HG03457 (cell line): ENCODE results near the gene OPTN.

Source experiments
- ATAC-seq: cut with Tn5 transposase; IDR thresholded peaks from one replicate; pipeline ENCODE4 v1.9.1; 2021; ENCODE audit warnings: moderate number of reproducible peaks; ENCODE audit not compliant: unreplicated experiment

The OPTN gene

DNA sequence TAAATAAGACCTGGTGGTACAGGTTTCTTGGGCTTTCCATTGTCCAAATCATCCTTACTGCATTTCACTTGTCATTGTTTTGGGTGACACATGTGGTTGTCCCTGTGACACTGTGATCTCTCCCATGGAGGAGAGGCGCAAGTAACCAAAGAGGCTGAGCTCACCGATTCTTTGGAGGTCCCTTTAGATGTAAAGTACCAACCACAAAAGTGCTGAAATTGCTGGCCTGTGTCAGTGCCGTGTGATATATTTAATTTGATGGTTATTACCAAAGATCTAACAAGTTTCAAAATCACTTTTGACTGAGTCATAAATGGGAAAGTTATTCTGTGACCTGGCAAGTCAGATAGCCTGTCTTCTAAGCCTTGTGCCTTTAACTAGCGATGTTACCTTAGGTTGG, 80.8 kb downstream of the OPTN start:
- no peak for ATAC-seq

DNA sequence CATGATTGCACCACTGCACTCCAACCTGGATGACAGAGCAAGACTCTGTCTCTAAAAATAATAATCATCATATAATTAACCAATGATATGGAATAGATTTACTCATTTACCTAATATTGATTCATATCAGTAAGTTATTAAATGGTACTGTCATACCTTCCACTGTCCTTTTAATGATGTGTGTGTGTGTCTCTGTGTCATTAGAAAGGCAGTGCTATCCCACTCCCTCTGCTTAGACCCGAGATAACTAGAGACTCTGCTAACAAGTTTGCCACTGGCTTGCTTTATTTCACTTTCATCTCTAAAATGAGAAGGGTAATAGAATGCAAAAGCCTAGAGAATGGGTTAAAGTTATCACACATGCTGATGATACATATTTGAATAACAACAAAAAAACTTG, 82.5 kb downstream of the OPTN start:
- ATAC-seq, result no peak

DNA sequence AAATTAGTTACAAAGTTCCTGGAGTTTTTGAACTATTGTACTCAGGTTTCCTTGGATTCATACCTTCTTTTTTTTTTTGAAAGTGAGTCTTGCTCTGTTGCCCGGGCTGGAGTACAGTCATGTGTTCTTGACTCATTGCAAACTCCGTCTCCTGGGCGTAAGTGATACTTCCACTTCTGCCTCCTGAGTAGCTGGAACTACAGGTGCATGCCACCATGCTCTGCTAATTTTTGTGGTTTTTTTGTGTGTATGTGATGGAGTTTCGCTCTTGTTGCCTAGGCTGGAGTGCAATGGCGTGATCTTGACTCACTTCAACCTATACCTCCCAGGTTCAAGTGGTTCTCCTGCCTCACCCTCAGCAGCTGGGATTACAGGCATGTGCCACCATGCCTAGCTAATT, 83.7 kb downstream of the OPTN start:
- no peak for ATAC-seq

DNA sequence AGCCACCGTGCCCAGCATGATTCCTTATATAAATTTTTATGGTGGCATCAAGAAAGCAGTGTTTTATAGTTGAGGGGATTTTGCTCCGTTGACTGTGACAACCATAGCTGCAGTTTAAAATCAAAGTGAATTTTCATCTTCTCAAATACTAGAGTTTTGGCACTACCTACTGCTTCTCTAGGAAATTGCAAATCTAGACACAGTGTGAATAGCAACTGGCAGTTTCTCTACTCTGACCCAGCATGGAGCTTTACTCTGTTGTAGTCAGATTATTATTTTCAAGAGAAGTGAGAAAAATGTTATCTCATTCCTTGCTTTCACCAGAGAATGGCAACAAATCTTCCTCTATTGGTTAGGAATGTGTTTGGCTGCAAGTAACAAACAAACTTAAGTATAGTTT, 84.3 kb downstream of the OPTN start:
- no peak for ATAC-seq

DNA sequence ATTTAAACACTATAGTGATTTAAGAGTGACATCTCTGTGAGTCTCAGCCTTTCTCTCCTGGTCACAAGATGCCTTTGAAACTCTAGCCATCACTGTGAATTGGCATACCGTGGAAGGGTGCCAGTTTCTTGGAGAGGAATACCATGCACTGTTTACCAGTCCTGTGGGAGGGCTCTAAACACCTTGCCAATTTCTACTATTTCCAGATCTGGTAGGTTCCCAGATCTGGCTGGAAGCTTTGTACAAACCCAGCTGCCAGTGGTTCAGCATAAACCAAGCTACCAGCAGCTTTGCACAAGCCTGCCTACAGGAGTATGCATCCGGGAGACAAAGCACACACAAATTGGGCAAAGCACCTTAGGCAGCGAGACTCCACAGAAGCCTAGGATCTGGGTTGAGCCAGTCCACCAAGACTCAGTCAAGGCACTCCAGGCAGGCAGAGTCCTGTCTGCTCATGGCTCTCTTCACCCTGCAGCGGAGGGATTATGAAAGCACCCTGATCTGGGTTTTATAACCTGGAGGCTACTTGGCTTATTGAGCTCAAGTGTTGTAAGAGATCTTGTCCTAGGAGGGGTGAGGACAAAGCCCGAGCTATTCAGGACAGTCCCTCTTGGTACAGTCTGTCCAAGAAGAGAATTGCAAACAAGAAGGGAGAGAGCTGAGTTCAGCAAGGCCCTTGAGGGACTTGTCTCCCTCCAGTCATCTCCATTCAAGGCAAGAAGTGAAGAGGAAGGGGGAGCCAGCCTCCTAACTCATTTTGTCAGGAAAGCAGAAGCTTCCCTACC, 85.0 kb downstream of the OPTN start:
- no peak for ATAC-seq

DNA sequence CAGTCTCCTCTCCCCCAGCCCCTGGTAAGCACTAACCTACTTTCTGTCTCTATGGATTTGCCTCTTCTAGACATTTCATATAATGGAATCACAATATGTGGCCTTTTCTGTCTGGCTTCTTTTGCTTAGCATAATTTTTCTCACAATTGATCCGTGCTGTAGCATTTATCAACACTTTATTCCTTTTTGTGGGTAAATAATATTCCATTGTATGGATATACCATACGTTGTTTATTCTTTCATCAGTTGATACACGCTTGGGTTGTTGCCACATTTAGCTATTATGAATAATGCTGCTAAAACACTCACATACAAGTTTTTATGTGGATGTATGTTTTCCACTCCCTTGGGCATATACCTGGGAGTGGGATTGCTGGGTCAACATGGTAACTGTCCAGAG, 87.2 kb downstream of the OPTN start:
- ATAC-seq, result no peak
